ENCODE measurements around the gene CFAP52.

GRCh38 chr17:9668517-9668916, 92.1 kb downstream of the CFAP52 start:
- TF ChIP-seq CTCF (IDR thresholded peaks at IDR 0.05): no peak
- TF ChIP-seq POLR2AphosphoS5 (IDR thresholded peaks at IDR 0.05): no peak
- TF ChIP-seq POLR2A (IDR thresholded peaks at IDR 0.05): no peak

All from prostate gland (tissue), 2 donors.